IMR-90 (cell line): Measurements from ENCODE around the gene LCAT. TPM values are rescaled to one million over a fixed set of nuclear protein-coding genes. Genes with fewer than 3 reads are reported as not detected.

Source experiments
- ATAC-seq: fragments of 200-7000 bp; cut with Tn5 transposase; 2 replicates; pipeline ENCODE4 v1.9.1; 2020; ENCODE audit warnings: low read depth, mild to moderate bottlenecking, moderate library complexity
- BruUV-seq: library from RNA; stranded (reverse); fragments of 400-500 nt; replicated peaks from 2 replicates; lab custom pipeline; 2021; lab: Mats Ljungman, UMichigan
- CTCF ChIA-PET: fragments of 300-600 bp; formaldehyde crosslinking; extraction: SDS; loops from one replicate; lab custom pipeline; 2021; ENCODE audit warnings: antibody characterized with exemption; lab: Yijun Ruan, JAX
- POLR2A ChIA-PET: fragments of 300-600 bp; sonication (Branson Sonifier 250); formaldehyde crosslinking; loops from one replicate; lab custom pipeline; 2022; ENCODE audit warnings: antibody characterized with exemption; ENCODE audit not compliant: unreplicated experiment; lab: Charles Lee
- DNase-seq: peaks from one replicate; pipeline ENCODE4 v3.0.0; 2013
- H2AFZ ChIP-seq: replicated peaks from 2 replicates; pipeline ENCODE3; 2013; ENCODE audit warnings: low read length, mild to moderate bottlenecking; ENCODE audit not compliant: poor library complexity
- H2AK5ac ChIP-seq: 2 replicates; pipeline ENCODE4 v1.6.1; 2013; ENCODE audit warnings: low read depth, low read length, inconsistent platforms
- H2AK9ac ChIP-seq: replicated peaks from 2 replicates; pipeline ENCODE3; 2013; ENCODE audit warnings: mild to moderate bottlenecking, low read depth, low read length, moderate library complexity; ENCODE audit not compliant: poor library complexity
- H2BK120ac ChIP-seq: 2 replicates; pipeline ENCODE4 v1.6.1; 2013; ENCODE audit warnings: low read depth, low read length, inconsistent platforms
- H2BK15ac ChIP-seq: 3 replicates; pipeline ENCODE4 v1.6.1; 2013; ENCODE audit warnings: low read depth, low read length, inconsistent platforms
- H2BK20ac ChIP-seq: 2 replicates; pipeline ENCODE4 v1.6.1; 2013; ENCODE audit warnings: low read depth, mild to moderate bottlenecking, inconsistent platforms, low read length, moderate library complexity
- H2BK5ac ChIP-seq: 2 replicates; pipeline ENCODE4 v1.6.1; 2013; ENCODE audit warnings: mild to moderate bottlenecking, low read depth, low read length, inconsistent platforms; ENCODE audit not compliant: poor library complexity, severe bottlenecking
- H3K14ac ChIP-seq: replicated peaks from 2 replicates; pipeline ENCODE4 v1.6.1; 2013; ENCODE audit warnings: low read depth, low read length, inconsistent platforms
- H3K18ac ChIP-seq: 2 replicates; pipeline ENCODE4 v1.6.1; 2013; ENCODE audit warnings: low read depth, low read length, control low read depth
- H3K23ac ChIP-seq: 2 replicates; pipeline ENCODE4 v1.6.1; 2013; ENCODE audit warnings: low read depth, low read length, inconsistent platforms
- H3K27ac ChIP-seq: 2 replicates; pipeline ENCODE4 v1.5.1; 2013; ENCODE audit warnings: mild to moderate bottlenecking, control low read depth, low read length; ENCODE audit not compliant: insufficient read depth
- H3K27me3 ChIP-seq: 2 replicates; pipeline ENCODE4 v1.6.1; 2013; ENCODE audit warnings: low read length; ENCODE audit not compliant: control insufficient read depth, insufficient read depth
- H3K36me3 ChIP-seq: 2 replicates; pipeline ENCODE4 v1.6.1; 2013; ENCODE audit warnings: low read length, mixed read lengths; ENCODE audit not compliant: control insufficient read depth, insufficient read depth
- H3K4ac ChIP-seq: 2 replicates; pipeline ENCODE4 v1.6.1; 2013; ENCODE audit warnings: low read depth, low read length, inconsistent platforms
- H3K4me1 ChIP-seq: 2 replicates; pipeline ENCODE4 v1.6.1; 2013; ENCODE audit warnings: low read length, mixed read lengths; ENCODE audit not compliant: control insufficient read depth, insufficient read depth
- H3K4me2 ChIP-seq: 2 replicates; pipeline ENCODE4 v1.6.1; 2013; ENCODE audit warnings: low read depth, mild to moderate bottlenecking, control low read depth, low read length, moderate library complexity
- H3K4me3 ChIP-seq: 2 replicates; pipeline ENCODE4 v1.5.1; 2013; ENCODE audit warnings: low read depth, mild to moderate bottlenecking, control low read depth, low read length, moderate library complexity; ENCODE audit not compliant: insufficient read depth
- H3K56ac ChIP-seq: 2 replicates; pipeline ENCODE4 v1.6.1; 2013; ENCODE audit warnings: low read length, inconsistent platforms; ENCODE audit not compliant: insufficient read depth; ENCODE audit errors: extremely low read depth
- H3K79me1 ChIP-seq, 2 experiments: 2 replicates each; pipeline ENCODE4 v1.6.1; 2013; ENCODE audit warnings: low read length in 2 of 2, inconsistent platforms in 1 of 2, low read depth in 1 of 2
- H3K9ac ChIP-seq: 2 replicates; pipeline ENCODE4 v1.6.1; 2013; ENCODE audit warnings: low read depth, low read length, control low read depth
- H3K9me1 ChIP-seq: 2 replicates; pipeline ENCODE4 v1.6.1; 2013; ENCODE audit warnings: low read length, inconsistent platforms; ENCODE audit not compliant: insufficient read depth
- H3K9me3 ChIP-seq: 2 replicates; pipeline ENCODE4 v1.6.1; 2013; ENCODE audit warnings: low read length; ENCODE audit not compliant: control insufficient read depth, insufficient read depth
- H4K20me1 ChIP-seq: 2 replicates; pipeline ENCODE4 v1.6.1; 2013; ENCODE audit warnings: low read length, inconsistent platforms; ENCODE audit not compliant: insufficient read depth
- H4K5ac ChIP-seq: 2 replicates; pipeline ENCODE4 v1.6.1; 2013; ENCODE audit warnings: mild to moderate bottlenecking, low read depth, low read length, control low read depth
- H4K8ac ChIP-seq, 2 experiments: 2 replicates each; pipeline ENCODE4 v1.6.1; 2013; ENCODE audit warnings: low read depth in 2 of 2, low read length in 2 of 2, control low read depth in 1 of 2, inconsistent platforms in 1 of 2
- H4K91ac ChIP-seq: 2 replicates; pipeline ENCODE4 v1.6.1; 2013; ENCODE audit warnings: low read depth, low read length, inconsistent platforms; ENCODE audit not compliant: insufficient read depth
- BHLHE40 ChIP-seq: fragments of 150-350 bp; IDR thresholded peaks from 2 replicates; pipeline ENCODE4 v1.6.1; 2016; ENCODE audit warnings: mild to moderate bottlenecking, low read depth, low read length
- CEBPB ChIP-seq: IDR thresholded peaks from 2 replicates; pipeline ENCODE4 v1.6.1; 2012; ENCODE audit warnings: low read depth, low read length, improper control_type of control experiment
- ELK1 ChIP-seq: fragments of 150-350 bp; IDR thresholded peaks from 2 replicates; pipeline ENCODE4 v1.6.1; 2016; ENCODE audit warnings: low read depth, mild to moderate bottlenecking, low read length, moderate library complexity, borderline replicate concordance
- FOS ChIP-seq: fragments of 150-350 bp; IDR thresholded peaks from 2 replicates; pipeline ENCODE4 v1.6.1; 2016; ENCODE audit warnings: low read depth, low read length
- MXI1 ChIP-seq: IDR thresholded peaks from 2 replicates; pipeline ENCODE4 v1.6.1; 2012; ENCODE audit warnings: low read depth, mild to moderate bottlenecking, low read length, moderate library complexity, borderline replicate concordance
- NFE2L2 ChIP-seq: fragments of 150-350 bp; IDR thresholded peaks from 2 replicates; pipeline ENCODE4 v1.6.1; 2016; ENCODE audit warnings: low read depth, mild to moderate bottlenecking, low read length
- RCOR1 ChIP-seq: IDR thresholded peaks from 2 replicates; pipeline ENCODE4 v1.6.1; 2012; ENCODE audit warnings: mild to moderate bottlenecking, low read length, improper control_type of control experiment; ENCODE audit not compliant: insufficient replicate concordance
- USF2 ChIP-seq: fragments of 150-350 bp; IDR thresholded peaks from 2 replicates; pipeline ENCODE4 v1.6.1; 2017; ENCODE audit warnings: mild to moderate bottlenecking, antibody characterized with exemption, low read length, low read depth
- WGBS, 2 experiments: methylation state at CpG; one replicate each; pipeline versions ENCODE4 v1.1.5 to v1.1.7; 2013; ENCODE audit warnings: missing lambda C conversion rate in 2 of 2; ENCODE audit not compliant: insufficient read length in 1 of 2; ENCODE audit errors: extremely low coverage in 2 of 2; 5-methylcytosine and 5-hydroxymethylcytosine counted together
- dilution Hi-C: fragments of 300-500 bp; cut with HindIII; formaldehyde crosslinking; loops from one replicate; pipeline ENCODE4 v1.14.3; 2018; ENCODE audit warnings: low sequenced_read_pairs; ENCODE audit not compliant: unreplicated experiment
- in situ Hi-C: fragments of 300-500 bp; cut with MboI; formaldehyde crosslinking; loops from 3 replicates; pipeline ENCODE4 v1.14.3; 2019; ENCODE audit warnings: low sequenced_read_pairs, inconsistent platforms, mixed read lengths
- intact Hi-C: fragments of 100-400 bp; cut with micrococcal nuclease; formaldehyde crosslinking; loops from 2 replicates; pipeline ENCODE4 v1.10.0; 2022
- polyA plus RNA-seq, 3 experiments: library from polyadenylated mRNA; depleted of rRNA; stranded (reverse); fragments of >200 nt; gene quantifications; 2 replicates each; pipeline ENCODE4 v1.2.3, GENCODE V29; 2012; ENCODE audit warnings: low replicate concordance in 1 of 3
- total RNA-seq: library from RNA; depleted of rRNA; stranded (reverse); fragments of >200 nt; gene quantifications from 2 replicates; pipeline ENCODE4 v1.2.3, GENCODE V29; 2012

The LCAT gene
- total and polyA plus RNA-seq, 2 of the 4 experiments (the other 2 are of a cell fraction) = 1.4 to 18.8 TPM

GRCh38 chr16:67930191-67930590, 13.7 kb downstream of the LCAT start:
- Histone ChIP-seq H3K56ac (no peak overlapping the region), H3K4me2 (no peak overlapping the region), H2BK20ac (no peak overlapping the region), H2BK5ac (no peak overlapping the region), H3K36me3 (peaks cover 23% of the 10 kb centered on the region), H3K4me3 (no peak overlapping the region), H3K27ac (no peak overlapping the region), H2BK15ac (no peak overlapping the region), H4K91ac (no peak overlapping the region), H2AK5ac (no peak overlapping the region), H3K9me1 (peaks cover 4% of the 10 kb centered on the region), H3K9me3 (no peaks in the 10 kb centered on the region), H4K8ac (no peak overlapping the region), H3K4me1 (peaks cover 5% of the 10 kb centered on the region), H3K79me1 (peaks cover 5 to 24% of the 10 kb centered on the region in 2 experiments; a peak in 2 of 4 replicates), H3K27me3 (no peaks in the 10 kb centered on the region), H3K23ac (no peak overlapping the region), H3K4ac (no peak overlapping the region), H4K20me1 (peaks cover 28% of the 10 kb centered on the region), H3K18ac (no peak overlapping the region), H3K9ac (no peak overlapping the region), H2AFZ (no peak overlapping the region), H2AK9ac (no peak overlapping the region), H3K14ac (no peak overlapping the region), H4K5ac (no peak overlapping the region), H2BK120ac (no peak overlapping the region)
- 88% methylated on average over 5 of the region's 14 CpGs; no CpG with 5 or more reads in 1 of the 2 experiments for WGBS, 2 experiments
- in situ Hi-C loops (loop anchor here (25.0 kb wide), 1 partner anchor 393 kb away; the partner anchor contains the start of gene RIPOR1), intact Hi-C loops (no loop called here), dilution Hi-C loops (no loop called here)
- TF ChIP-seq RCOR1 = no peak
- no peak for TF ChIP-seq ELK1
- no peak for TF ChIP-seq FOS
- no peak for TF ChIP-seq BHLHE40
- TF ChIP-seq CEBPB = no peak
- no peak for TF ChIP-seq NFE2L2
- TF ChIP-seq MXI1 = no peak
- TF ChIP-seq USF2 = no peak
- ChIA-PET POLR2A (no interaction called here), CTCF (no interaction called here)
- BruUV-seq = no TSS peak
- ATAC-seq = no peak
- no peak for DNase-seq
